Activated CD8-positive, alpha-beta T cell treated with anti-CD3 and anti-CD28 coated beads for 36 hours (primary cell): ENCODE results near the gene ZC3H18. TPM values are rescaled to one million over a fixed set of nuclear protein-coding genes. Genes with fewer than 3 reads are reported as not detected.

ENCODE experiments used
- ATAC-seq: fragments of 200-7000 bp; cut with Tn5 transposase; one replicate; pipeline ENCODE4 v1.10.0; 2021; ENCODE audit warnings: mild to moderate bottlenecking, moderate library complexity
- CTCF ChIA-PET: fragments of 350-600 bp; sonication (Branson Sonifier 250); formaldehyde crosslinking; loops from one replicate; lab custom pipeline; 2021; ENCODE audit warnings: antibody characterized with exemption; lab: Charles Lee
- POLR2A ChIA-PET: fragments of 350-600 bp; sonication (Branson Sonifier 250); formaldehyde crosslinking; loops from one replicate; lab custom pipeline; 2021; ENCODE audit warnings: antibody characterized with exemption; lab: Charles Lee
- DNase-seq: peaks from one replicate; pipeline ENCODE4 v3.0.0-alpha.2; 2020
- H3K27ac Mint-ChIP-seq: one replicate; pipeline ENCODE4 v1.8.0; 2021; ENCODE audit warnings: mild to moderate bottlenecking, mixed read lengths
- H3K27me3 Mint-ChIP-seq: one replicate; pipeline ENCODE4 v1.8.0; 2021; ENCODE audit warnings: mixed read lengths
- H3K36me3 Mint-ChIP-seq: one replicate; pipeline ENCODE4 v1.8.0; 2021; ENCODE audit warnings: low read depth, mixed read lengths
- H3K4me1 Mint-ChIP-seq: one replicate; pipeline ENCODE4 v1.8.0; 2021; ENCODE audit warnings: low read depth, mixed read lengths
- H3K4me3 Mint-ChIP-seq: one replicate; pipeline ENCODE4 v1.8.0; 2021; ENCODE audit warnings: mild to moderate bottlenecking, moderate library complexity, mixed read lengths
- H3K9me3 Mint-ChIP-seq: one replicate; pipeline ENCODE4 v1.8.0; 2021; ENCODE audit warnings: mixed read lengths
- CTCF ChIP-seq: fragments of 200-600 bp; IDR thresholded peaks from one replicate; pipeline ENCODE4 v1.8.0; 2022; ENCODE audit warnings: antibody characterized with exemption, mild to moderate bottlenecking
- intact Hi-C: fragments of 100-400 bp; cut with micrococcal nuclease; formaldehyde crosslinking; loops from one replicate; pipeline ENCODE4 v1.10.0; 2022
- total RNA-seq, 2 experiments: library from RNA; stranded (reverse); gene quantifications; one replicate each; pipeline ENCODE4 v1.2.3, GENCODE V29; 2021

Gene ZC3H18
- total RNA-seq, 2 experiments from 2014 or later = 67.7 to 73.5 TPM

GRCh38 chr16:88529596-88529995, 40.6 kb upstream of the ZC3H18 start:
- Mint-ChIP-seq H3K36me3 (no peaks in the 10 kb centered on the region), H3K4me1 (no peaks in the 10 kb centered on the region), H3K4me3 (no peak overlapping the region), H3K27me3 (no peaks in the 10 kb centered on the region), H3K9me3 (no peaks in the 10 kb centered on the region), H3K27ac (no peak overlapping the region)
- DNase-seq (no peak), ATAC-seq (no peak)
- ChIA-PET POLR2A (no interaction called here), CTCF (interaction anchor here (1.6 kb wide), 1 partner anchor 82 kb away, joined by 3 read pairs; no protein-coding TSS in a partner anchor)
- TF ChIP-seq CTCF = no peak
- intact Hi-C loops = loop anchor here (5.0 kb wide), 1 partner anchor 77 kb away; the partner anchor contains the start of gene ZFPM1

GRCh38 chr16:88530051-88530857, 39.9 kb upstream of the ZC3H18 start:
- intact Hi-C loops = no loop called here

GRCh38 chr16:88530858-88531203, 39.4 kb upstream of the ZC3H18 start:
- ChIA-PET CTCF (no interaction called here), POLR2A (no interaction called here)
- no peak for TF ChIP-seq CTCF
- H3K27ac Mint-ChIP-seq = no peak overlapping the region
- no peak for DNase-seq
- no peaks in the 10 kb centered on the region for H3K27me3 Mint-ChIP-seq
- ATAC-seq = no peak
- H3K36me3 Mint-ChIP-seq = peaks cover 2% of the 10 kb centered on the region
- no peak overlapping the region for H3K4me3 Mint-ChIP-seq
- no peaks in the 10 kb centered on the region for H3K9me3 Mint-ChIP-seq
- intact Hi-C loops = no loop called here
- H3K4me1 Mint-ChIP-seq = peaks cover 7% of the 10 kb centered on the region

More at GRCh38 chr16:88530051-88530857, 39.9 kb upstream of the ZC3H18 start:
- ChIA-PET POLR2A (no interaction called here), CTCF (no interaction called here)
- H3K27me3 Mint-ChIP-seq = no peaks in the 10 kb centered on the region
- no peak overlapping the region for H3K27ac Mint-ChIP-seq
- no peak for DNase-seq
- TF ChIP-seq CTCF = no peak
- no peaks in the 10 kb centered on the region for H3K9me3 Mint-ChIP-seq
- H3K4me3 Mint-ChIP-seq = no peak overlapping the region
- H3K4me1 Mint-ChIP-seq = peaks cover 3% of the 10 kb centered on the region
- no peak for ATAC-seq
- no peaks in the 10 kb centered on the region for H3K36me3 Mint-ChIP-seq

GRCh38 chr16:88531346-88531745, 38.9 kb upstream of the ZC3H18 start:
- POLR2A ChIA-PET = no interaction called here
- no peak overlapping the region for H3K27ac Mint-ChIP-seq

More at GRCh38 chr16:88531346-88531745, 38.9 kb upstream of the ZC3H18 start:
- H3K4me3 Mint-ChIP-seq = no peak overlapping the region
- no peaks in the 10 kb centered on the region for H3K9me3 Mint-ChIP-seq
- no peak for TF ChIP-seq CTCF
- peaks cover 9% of the 10 kb centered on the region for H3K4me1 Mint-ChIP-seq
- ATAC-seq (no peak), DNase-seq (no peak)
- CTCF ChIA-PET = no interaction called here
- intact Hi-C loops = no loop called here
- peaks cover 4% of the 10 kb centered on the region for H3K36me3 Mint-ChIP-seq
- H3K27me3 Mint-ChIP-seq = no peaks in the 10 kb centered on the region
